VCaP (cell line): ENCODE measurements around the gene ZMAT5.

Experiments
- H3K27ac ChIP-seq: fragments of 450-650 bp; 2 replicates; pipeline ENCODE4 v1.5.1; 2017
- TF ChIP-seq, protein P1 (sequence below): fragments of 450-650 bp; conservative IDR thresholded peaks from 2 replicates; pipeline ENCODE4 v1.5.1; 2017; ENCODE audit warnings: mild to moderate bottlenecking, moderate library complexity

ZMAT5 gene

DNA sequence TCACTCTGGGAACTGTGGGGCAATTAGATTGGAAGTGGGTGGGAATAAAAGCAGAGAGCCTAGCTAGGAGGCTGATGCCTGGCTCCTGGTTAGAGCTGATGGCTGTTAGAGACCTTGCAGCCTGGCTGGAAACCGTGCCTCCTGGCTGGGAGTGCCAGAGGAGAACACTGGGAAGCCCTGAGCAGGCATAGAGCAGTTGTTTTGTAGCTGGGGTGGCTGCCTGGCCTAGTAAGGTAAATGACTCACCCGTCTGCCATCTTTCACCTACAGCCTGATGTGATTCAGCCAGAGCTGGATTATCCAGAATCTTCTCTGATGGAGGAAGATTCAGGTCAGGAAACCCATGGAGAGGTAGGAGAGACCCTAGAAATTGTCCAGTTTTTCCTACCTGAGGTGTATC lies 6.4 kb upstream of the ZMAT5 start:
- no peak overlapping the region for H3K27ac ChIP-seq
- TF ChIP-seq, protein P1, sequence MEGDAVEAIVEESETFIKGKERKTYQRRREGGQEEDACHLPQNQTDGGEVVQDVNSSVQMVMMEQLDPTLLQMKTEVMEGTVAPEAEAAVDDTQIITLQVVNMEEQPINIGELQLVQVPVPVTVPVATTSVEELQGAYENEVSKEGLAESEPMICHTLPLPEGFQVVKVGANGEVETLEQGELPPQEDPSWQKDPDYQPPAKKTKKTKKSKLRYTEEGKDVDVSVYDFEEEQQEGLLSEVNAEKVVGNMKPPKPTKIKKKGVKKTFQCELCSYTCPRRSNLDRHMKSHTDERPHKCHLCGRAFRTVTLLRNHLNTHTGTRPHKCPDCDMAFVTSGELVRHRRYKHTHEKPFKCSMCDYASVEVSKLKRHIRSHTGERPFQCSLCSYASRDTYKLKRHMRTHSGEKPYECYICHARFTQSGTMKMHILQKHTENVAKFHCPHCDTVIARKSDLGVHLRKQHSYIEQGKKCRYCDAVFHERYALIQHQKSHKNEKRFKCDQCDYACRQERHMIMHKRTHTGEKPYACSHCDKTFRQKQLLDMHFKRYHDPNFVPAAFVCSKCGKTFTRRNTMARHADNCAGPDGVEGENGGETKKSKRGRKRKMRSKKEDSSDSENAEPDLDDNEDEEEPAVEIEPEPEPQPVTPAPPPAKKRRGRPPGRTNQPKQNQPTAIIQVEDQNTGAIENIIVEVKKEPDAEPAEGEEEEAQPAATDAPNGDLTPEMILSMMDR, result no peak

DNA sequence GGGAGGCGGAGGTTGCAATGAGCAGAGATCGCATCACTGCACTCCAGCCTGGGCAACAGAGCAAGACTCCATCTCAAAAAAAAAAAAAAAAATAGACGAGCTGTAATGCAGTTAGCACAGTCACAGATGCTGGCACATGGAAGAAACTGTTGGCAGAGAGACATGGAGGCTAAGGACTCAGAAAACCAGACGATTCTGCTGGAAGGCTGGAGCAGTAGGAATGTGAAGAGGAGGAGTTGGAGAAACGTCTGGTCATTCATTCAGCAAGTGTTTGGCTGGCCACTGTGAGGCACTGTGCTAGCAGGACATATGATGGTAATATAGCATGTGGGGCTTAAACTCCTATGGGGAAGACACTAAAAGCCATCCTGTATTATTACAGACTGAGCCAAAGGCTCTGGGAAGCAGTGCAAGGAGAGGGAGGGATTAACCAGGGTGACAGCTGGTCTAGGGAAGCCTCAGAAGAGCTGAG lies 5.4 kb upstream of the ZMAT5 start:
- TF ChIP-seq, protein P1, result peak; percentile 61
- no peak overlapping the region for H3K27ac ChIP-seq

DNA sequence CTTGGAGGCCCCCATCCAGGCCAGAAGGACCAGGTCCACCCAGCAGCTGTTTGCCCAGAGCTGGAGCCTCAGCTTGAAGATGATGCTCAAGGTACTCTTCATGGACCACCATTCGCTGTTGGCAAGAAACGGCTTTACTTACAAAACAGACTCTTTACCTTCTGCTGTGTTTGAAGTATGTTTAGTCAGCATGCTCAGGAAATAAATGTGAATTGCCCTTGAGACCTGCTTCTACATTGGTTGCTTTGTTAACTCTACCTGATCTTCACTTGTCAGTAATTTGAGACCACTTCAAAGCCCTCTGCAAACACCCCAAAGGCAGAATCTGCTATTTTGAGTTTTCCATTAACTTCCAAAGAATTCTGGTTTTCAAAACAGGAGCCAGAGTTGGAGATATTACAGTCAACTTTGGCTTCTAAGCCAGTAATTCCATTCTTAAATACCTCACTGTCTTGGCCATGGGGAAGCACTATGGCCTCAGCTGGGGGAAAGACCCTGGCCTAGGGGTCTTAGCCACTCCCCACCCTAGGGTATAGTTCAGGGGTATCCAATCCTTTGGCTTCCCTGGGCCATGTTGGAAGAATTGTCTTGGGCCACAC lies 3.0 kb upstream of the ZMAT5 start:
- TF ChIP-seq, protein P1, result no peak
- no peak overlapping the region for H3K27ac ChIP-seq

DNA sequence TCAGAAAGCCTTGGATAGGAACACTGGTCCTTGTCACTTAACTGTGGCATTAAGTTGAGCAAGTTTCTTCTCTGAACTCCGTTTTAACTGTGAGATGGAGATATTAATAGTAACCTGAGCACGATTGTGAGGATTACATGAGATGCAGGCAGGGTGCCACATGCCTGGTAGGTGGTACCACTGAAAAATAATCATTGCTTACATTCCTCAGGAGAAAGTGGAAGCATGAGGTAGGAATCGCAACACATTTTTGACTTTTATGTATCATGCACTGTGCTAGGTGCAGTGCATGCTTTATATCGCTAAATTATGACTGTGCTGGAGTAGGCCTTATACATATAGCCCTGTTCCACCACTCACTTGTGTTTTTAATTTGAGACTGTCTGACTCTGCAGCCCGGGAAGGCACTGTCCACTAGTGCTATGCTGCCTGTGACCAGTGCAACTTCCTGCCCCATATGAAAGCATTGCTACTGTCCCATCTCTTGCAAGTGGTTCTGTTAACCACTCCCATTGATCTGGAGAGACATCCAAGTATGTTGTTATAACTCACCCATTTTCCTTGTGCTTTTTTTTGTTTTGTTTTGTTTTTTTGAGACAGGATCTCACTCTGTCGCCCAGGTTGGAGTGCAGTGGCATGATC lies 1.4 kb upstream of the ZMAT5 start:
- TF ChIP-seq, protein P1, result no peak
- peak overlapping the region; percentile 88 for H3K27ac ChIP-seq

DNA sequence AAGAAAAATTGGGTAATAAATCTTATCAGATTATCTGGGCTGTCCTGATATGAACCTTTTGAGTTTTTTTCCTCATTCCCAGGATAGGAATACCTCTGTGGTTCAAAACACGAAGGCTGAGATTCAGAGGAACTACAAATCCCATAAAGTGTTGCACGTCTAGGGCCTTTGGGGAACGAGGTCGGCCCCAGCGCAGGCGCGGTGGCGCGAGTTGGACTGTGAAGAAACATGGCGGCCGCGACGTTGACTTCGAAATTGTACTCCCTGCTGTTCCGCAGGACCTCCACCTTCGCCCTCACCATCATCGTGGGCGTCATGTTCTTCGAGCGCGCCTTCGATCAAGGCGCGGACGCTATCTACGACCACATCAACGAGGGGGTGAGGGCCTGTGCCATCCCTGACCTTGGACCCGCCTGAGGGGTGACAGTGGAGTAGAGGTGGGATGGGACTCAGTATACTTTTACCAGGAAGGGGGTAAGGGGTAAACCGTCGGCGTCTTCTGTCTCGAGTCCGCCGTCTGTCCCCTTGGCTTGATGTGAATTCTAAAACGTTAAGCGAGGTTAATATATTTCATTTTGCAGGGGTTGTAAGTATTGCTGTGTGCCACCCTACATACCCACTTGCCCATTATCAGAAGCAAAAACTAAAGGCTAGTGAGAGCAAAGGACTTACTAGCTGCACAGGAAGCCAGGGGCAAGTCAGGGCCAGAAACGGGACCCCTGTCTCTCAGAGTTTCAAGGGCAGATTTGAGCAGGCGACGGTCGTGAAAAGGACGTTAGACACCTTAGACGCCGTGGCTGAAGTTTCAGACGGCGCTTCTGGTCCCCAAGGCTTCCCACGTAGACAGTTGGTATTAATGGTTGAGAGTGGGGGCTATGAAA lies 604 bp upstream of the ZMAT5 start, which contains the start of gene UQCR10:
TSS of gene UQCR10 (plus strand) at position 199 of the 881 bp plus-strand sequence. CDS start at position 229, 30 bp downstream.
- TF ChIP-seq, protein P1, result no peak
- H3K27ac ChIP-seq, result peak within 1 kb of the TSS; percentile 88

DNA sequence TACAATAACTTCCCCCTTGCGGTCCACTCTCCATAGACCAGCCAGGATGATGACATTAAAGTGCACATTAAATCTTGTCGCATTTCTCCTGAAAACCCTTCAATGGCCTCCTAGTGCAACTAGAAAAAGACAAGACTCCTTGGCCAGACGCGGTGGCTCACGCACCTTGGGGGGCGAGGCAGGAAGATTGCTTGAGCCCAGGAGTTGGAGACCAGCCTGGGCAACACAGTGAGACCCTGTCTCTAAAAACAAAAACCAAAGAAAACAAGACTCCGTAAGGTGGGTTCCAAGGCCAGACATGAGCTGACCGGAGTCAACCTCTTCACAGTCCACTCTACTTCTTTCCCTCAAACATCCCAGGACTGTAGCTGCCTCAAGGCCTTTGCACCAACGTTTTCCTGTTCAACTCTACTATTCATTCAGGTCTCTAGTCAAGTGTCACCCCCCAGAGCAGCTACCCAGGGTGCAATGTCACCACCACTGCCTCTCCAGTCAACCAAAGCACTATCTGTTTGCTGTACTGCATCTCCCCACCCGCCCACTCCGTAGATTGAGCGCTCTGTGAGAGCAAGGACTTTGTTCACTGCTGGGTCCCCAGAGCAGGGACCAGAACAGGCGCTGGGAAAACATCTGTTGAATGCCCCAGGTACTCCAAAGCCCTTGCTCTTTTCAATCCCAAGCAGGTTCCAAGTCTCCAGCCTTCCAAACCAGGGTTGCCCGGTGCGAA lies 739 bp downstream of the ZMAT5 start:
- peak overlapping the region; percentile 88 for H3K27ac ChIP-seq
- TF ChIP-seq, protein P1, result no peak
